Measurements from ENCODE around the gene TERT. TPM values are rescaled to one million over a fixed set of nuclear protein-coding genes. Genes with fewer than 3 reads are reported as not detected.

Gene TERT
- total RNA-seq, 1 donor from 2014 or later: 3.5 TPM

- Mint-ChIP-seq H3K27ac (no peak overlapping the region), H3K4me3 (ENCODE audit: low read depth) (no peak overlapping the region), H3K4me1 (ENCODE audit: low read depth) (peaks cover 9% of the 10 kb centered on the region), H3K9me3 (ENCODE audit: low read depth) (no peaks in the 10 kb centered on the region), H3K36me3 (ENCODE audit: insufficient read depth) (no peaks in the 10 kb centered on the region), H3K27me3 (peaks cover 5% of the 10 kb centered on the region)
- DNase-seq (ENCODE audit: low spot score, unreplicated experiment): no peak
- no peak for TF ChIP-seq CTCF (IDR thresholded peaks at IDR 0.05; ENCODE audit: unreplicated experiment)
Measured at GRCh38 chr5:1207555-1207954, 87.3 kb downstream of the TERT start.

DNA sequence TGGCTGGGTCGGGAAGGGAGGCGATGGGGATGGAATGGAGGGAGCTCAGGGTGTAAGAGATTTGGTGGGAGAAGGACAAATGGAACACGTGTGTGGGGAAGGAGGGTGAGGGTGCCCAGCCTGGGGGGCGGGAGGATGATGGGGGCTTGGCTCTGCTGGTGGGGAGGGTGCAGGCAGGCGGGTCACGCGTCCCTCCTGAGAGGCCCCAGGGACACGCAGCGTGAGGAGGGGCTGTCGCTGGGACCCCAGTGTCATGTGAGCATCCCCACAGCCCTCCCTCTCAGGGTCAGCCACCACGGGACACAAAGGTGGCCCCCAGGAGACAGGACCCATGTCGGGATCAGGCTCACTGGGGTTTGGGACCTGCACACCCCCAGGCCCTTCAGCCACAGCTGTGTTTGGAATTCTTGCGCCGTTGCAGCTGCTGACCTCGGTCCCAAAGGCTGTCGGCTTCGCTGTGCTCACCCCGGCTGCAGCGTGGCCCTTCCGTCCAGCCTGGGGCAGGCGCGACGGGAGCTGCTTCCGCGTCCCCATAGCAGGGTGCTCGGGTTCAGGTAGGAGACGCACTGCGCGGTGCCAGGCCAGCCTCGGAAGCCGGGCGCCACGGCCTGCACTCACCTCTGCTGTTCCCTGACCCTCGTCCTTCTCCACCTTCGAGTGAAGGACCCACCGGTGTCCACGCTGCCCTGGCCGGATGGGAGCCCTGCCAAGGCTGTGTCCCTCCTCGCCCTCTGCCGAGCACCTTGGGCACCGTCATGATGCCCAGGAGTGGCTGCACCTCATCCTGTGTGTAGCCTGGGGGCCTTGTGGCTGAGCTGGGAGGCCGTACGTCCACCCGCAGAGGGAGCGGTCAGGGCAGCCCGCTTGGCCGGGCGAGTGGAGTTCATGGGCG, 88.1 kb downstream of the TERT start:
- no peak for TF ChIP-seq CTCF (IDR thresholded peaks at IDR 0.05; ENCODE audit: unreplicated experiment)
- peaks cover 9% of the 10 kb centered on the region for H3K4me1 Mint-ChIP-seq (ENCODE audit: low read depth)
- H3K4me3 Mint-ChIP-seq (ENCODE audit: low read depth): no peak overlapping the region
- H3K36me3 Mint-ChIP-seq (ENCODE audit: insufficient read depth): no peaks in the 10 kb centered on the region
- no peaks in the 10 kb centered on the region for H3K9me3 Mint-ChIP-seq (ENCODE audit: low read depth)
- peaks cover 5% of the 10 kb centered on the region for H3K27me3 Mint-ChIP-seq
- H3K27ac Mint-ChIP-seq: no peak overlapping the region
- DNase-seq (ENCODE audit: low spot score, unreplicated experiment): no peak

GRCh38 chr5:1205255-1206180, 89.3 kb downstream of the TERT start:
- peak overlapping the region; percentile 54 for H3K27ac Mint-ChIP-seq
- no peaks in the 10 kb centered on the region for H3K36me3 Mint-ChIP-seq (ENCODE audit: insufficient read depth)
- no peak for DNase-seq (ENCODE audit: low spot score, unreplicated experiment)
- no peak for TF ChIP-seq CTCF (IDR thresholded peaks at IDR 0.05; ENCODE audit: unreplicated experiment)
- H3K4me3 Mint-ChIP-seq (ENCODE audit: low read depth): no peak overlapping the region
- H3K27me3 Mint-ChIP-seq: peaks cover 5% of the 10 kb centered on the region
- peaks cover 14% of the 10 kb centered on the region for H3K4me1 Mint-ChIP-seq (ENCODE audit: low read depth)
- H3K9me3 Mint-ChIP-seq (ENCODE audit: low read depth): no peaks in the 10 kb centered on the region

GRCh38 chr5:1204693-1205242, 90.1 kb downstream of the TERT start:
- peak; percentile 66 for TF ChIP-seq CTCF (IDR thresholded peaks at IDR 0.05; ENCODE audit: unreplicated experiment)
- H3K9me3 Mint-ChIP-seq (ENCODE audit: low read depth): no peaks in the 10 kb centered on the region
- no peak overlapping the region for H3K4me3 Mint-ChIP-seq (ENCODE audit: low read depth)
- H3K27ac Mint-ChIP-seq: peak overlapping the region; percentile 85
- peaks cover 5% of the 10 kb centered on the region for H3K27me3 Mint-ChIP-seq
- no peaks in the 10 kb centered on the region for H3K36me3 Mint-ChIP-seq (ENCODE audit: insufficient read depth)
- H3K4me1 Mint-ChIP-seq (ENCODE audit: low read depth): peaks cover 16% of the 10 kb centered on the region
- no peak for DNase-seq (ENCODE audit: low spot score, unreplicated experiment)
